ENCODE data around the gene NDUFC2. TPM values are rescaled to one million over a fixed set of nuclear protein-coding genes. Genes with fewer than 3 reads are reported as not detected.

The NDUFC2 gene
- total and polyA plus RNA-seq, 2 of the 13 experiments (the other 11 are each of a cell fraction or from before 2014, with no cell fraction given), result 256 to 363 TPM

- TF ChIP-seq PRDM10 (CRISPR knock-in tag; IDR thresholded peaks at IDR 0.05; ENCODE audit: low read depth) (peak; percentile 66; the same call in 1 of the 2 replicates), HNF1A (IDR thresholded peaks at IDR 0.05; ENCODE audit: low read depth) (no peak), HNF1A (CRISPR knock-in tag; IDR thresholded peaks at IDR 0.05; ENCODE audit: borderline replicate concordance) (no peak), RARG (CRISPR knock-in tag; IDR thresholded peaks at IDR 0.05; ENCODE audit: low read depth) (no peak), NCOR1 (IDR thresholded peaks at IDR 0.05; ENCODE audit: borderline replicate concordance, low read length) (no peak), SIN3A (IDR thresholded peaks at IDR 0.05; ENCODE audit: borderline replicate concordance, low read depth, low read length) (no peak), ZSCAN30 (CRISPR knock-in tag; IDR thresholded peaks at IDR 0.05) (no peak), FOXK1 (CRISPR knock-in tag; IDR thresholded peaks at IDR 0.05; ENCODE audit: borderline replicate concordance, low read depth) (0 out of 2 replicates have a peak, but pooled peaks have one; percentile 16), GRHL1 (CRISPR knock-in tag; conservative IDR thresholded peaks at IDR 0.05) (no peak), BRD4 (CRISPR knock-in tag; IDR thresholded peaks at IDR 0.05) (no peak), ZNF20 (CRISPR knock-in tag; IDR thresholded peaks at IDR 0.05) (no peak), ZNF883 (CRISPR knock-in tag; IDR thresholded peaks at IDR 0.05; ENCODE audit: not compliant biosample characterization) (no peak), TCF12 (IDR thresholded peaks at IDR 0.05) (no peak), TCF12 (CRISPR knock-in tag; IDR thresholded peaks at IDR 0.05) (no peak), ZNF383 (CRISPR knock-in tag; IDR thresholded peaks at IDR 0.05; ENCODE audit: borderline replicate concordance) (no peak), DNMT3B (CRISPR knock-in tag; conservative IDR thresholded peaks at IDR 0.05) (no peak), ZBTB33 (CRISPR knock-in tag; IDR thresholded peaks at IDR 0.05) (no peak), GFI1 (CRISPR knock-in tag; IDR thresholded peaks at IDR 0.05; ENCODE audit: borderline replicate concordance) (no peak), REPIN1 (CRISPR knock-in tag; IDR thresholded peaks at IDR 0.05; ENCODE audit: borderline replicate concordance, low read depth) (no peak)
Observed at GRCh38 chr11:78044706-78045105, 35.0 kb downstream of the NDUFC2 start (continued).
